IPS-11a (cell line): ENCODE data around the gene PAMR1.

Experiments
- H3K4me3 ChIP-seq: one replicate; pipeline ENCODE4 v1.5.1; 2013; ENCODE audit warnings: low read depth, low read length, control low read depth

PAMR1 gene

GRCh38 chr11:35461917-35462538 lies 63.4 kb downstream of the PAMR1 start:
- H3K4me3 ChIP-seq: no peak overlapping the region

GRCh38 chr11:35459489-35459888 lies 65.9 kb downstream of the PAMR1 start:
- no peak overlapping the region for H3K4me3 ChIP-seq

GRCh38 chr11:35458846-35459245 lies 66.6 kb downstream of the PAMR1 start:
- H3K4me3 ChIP-seq: no peak overlapping the region

- H3K4me3 ChIP-seq: no peak overlapping the region
Measured at GRCh38 chr11:35454362-35454761, 71.1 kb downstream of the PAMR1 start.

GRCh38 chr11:35436581-35437250 lies 88.7 kb downstream of the PAMR1 start:
- H3K4me3 ChIP-seq: no peak overlapping the region

GRCh38 chr11:35433588-35433987 lies 91.8 kb downstream of the PAMR1 start:
- no peak overlapping the region for H3K4me3 ChIP-seq

GRCh38 chr11:35432464-35432863 lies 93.0 kb downstream of the PAMR1 start:
- H3K4me3 ChIP-seq: no peak overlapping the region

- H3K4me3 ChIP-seq: no peak overlapping the region
Measured at GRCh38 chr11:35427071-35427470, 98.3 kb downstream of the PAMR1 start.

- no peak overlapping the region for H3K4me3 ChIP-seq
Measured at GRCh38 chr11:35426351-35426750, 99.1 kb downstream of the PAMR1 start.

- no peak overlapping the region for H3K4me3 ChIP-seq
Measured at GRCh38 chr11:35425603-35426212, 99.7 kb downstream of the PAMR1 start.

GRCh38 chr11:35424157-35424940 lies 101.1 kb downstream of the PAMR1 start:
- no peak overlapping the region for H3K4me3 ChIP-seq

- H3K4me3 ChIP-seq: peak overlapping the region; percentile 58
Measured at GRCh38 chr11:35420371-35420770, 105.0 kb downstream of the PAMR1 start.

GRCh38 chr11:35419830-35420333 lies 105.5 kb downstream of the PAMR1 start:
- peak overlapping the region; percentile 58 for H3K4me3 ChIP-seq

- H3K4me3 ChIP-seq: peak within 1 kb of the TSS; percentile 58
Measured at GRCh38 chr11:35419184-35419829, 106.1 kb downstream of the PAMR1 start, which contains the start of gene SLC1A2. TSS of gene SLC1A2 (minus strand) at chr11:35419558. CDS start at chr11:35418966, 592 bp downstream.

GRCh38 chr11:35418282-35419183 lies 106.9 kb downstream of the PAMR1 start:
- H3K4me3 ChIP-seq: peak overlapping the region; percentile 58

- no peak overlapping the region for H3K4me3 ChIP-seq
Measured at GRCh38 chr11:35415487-35415886, 109.9 kb downstream of the PAMR1 start.

- H3K4me3 ChIP-seq: no peak overlapping the region
Measured at GRCh38 chr11:35414776-35415175, 110.6 kb downstream of the PAMR1 start.

- no peak overlapping the region for H3K4me3 ChIP-seq
Measured at GRCh38 chr11:35414311-35414710, 111.1 kb downstream of the PAMR1 start.

GRCh38 chr11:35413598-35413997 lies 111.8 kb downstream of the PAMR1 start:
- no peak overlapping the region for H3K4me3 ChIP-seq

- H3K4me3 ChIP-seq: no peak overlapping the region
Measured at GRCh38 chr11:35412285-35412684, 113.1 kb downstream of the PAMR1 start.
